A673 (cell line): ENCODE measurements around the gene ADGRL3. TPM values are rescaled to one million over a fixed set of nuclear protein-coding genes. Genes with fewer than 3 reads are reported as not detected.

Experiments used
- BruUV-seq: library from RNA; stranded (reverse); fragments of 400-500 nt; replicated peaks from 2 replicates; lab custom pipeline; 2021; lab: Mats Ljungman, UMichigan
- CTCF ChIA-PET: fragments of 300-600 bp; sonication (Branson Sonifier 250); formaldehyde crosslinking; loops from one replicate; lab custom pipeline; 2022; ENCODE audit warnings: antibody characterized with exemption; lab: Charles Lee
- POLR2A ChIA-PET: fragments of 300-600 bp; sonication (Branson Sonifier 250); formaldehyde crosslinking; loops from one replicate; lab custom pipeline; 2022; ENCODE audit warnings: antibody characterized with exemption; ENCODE audit not compliant: low non-redundant PET; lab: Charles Lee
- DNase-seq: peaks from one replicate; pipeline ENCODE4 v3.0.0-alpha.2; 2015; ENCODE audit warnings: low spot score
- H3K27ac ChIP-seq: fragments of 200-600 bp; sonication (generic); 2 replicates; pipeline ENCODE4 v1.5.1; 2016; ENCODE audit warnings: mixed run types, low read depth, mild to moderate bottlenecking, mixed read lengths, antibody characterized with exemption, low read length; ENCODE audit not compliant: poor library complexity, severe bottlenecking
- H3K27me3 ChIP-seq: fragments of 200-600 bp; sonication (generic); replicated peaks from 2 replicates; pipeline ENCODE4 v1.6.1; 2017; ENCODE audit warnings: mixed run types, low read depth, mild to moderate bottlenecking, mixed read lengths, antibody characterized with exemption, low read length; ENCODE audit not compliant: insufficient read depth, poor library complexity
- H3K36me3 ChIP-seq: fragments of 200-600 bp; sonication (generic); 2 replicates; pipeline ENCODE4 v1.6.1; 2016; ENCODE audit warnings: mixed run types, mild to moderate bottlenecking, mixed read lengths, antibody characterized with exemption, low read length; ENCODE audit not compliant: insufficient read depth, poor library complexity, severe bottlenecking
- H3K4me1 ChIP-seq: fragments of 200-600 bp; sonication (generic); 2 replicates; pipeline ENCODE4 v1.6.1; 2017; ENCODE audit warnings: mixed run types, mild to moderate bottlenecking, mixed read lengths, antibody characterized with exemption, low read length; ENCODE audit not compliant: insufficient read depth, poor library complexity, severe bottlenecking
- H3K4me3 ChIP-seq: fragments of 200-600 bp; sonication (generic); 2 replicates; pipeline ENCODE4 v1.5.1; 2016; ENCODE audit warnings: low read depth, mixed run types, mild to moderate bottlenecking, mixed read lengths, low read length; ENCODE audit not compliant: poor library complexity, severe bottlenecking
- H3K9me3 ChIP-seq: fragments of 200-600 bp; sonication (generic); 2 replicates; pipeline ENCODE4 v1.6.1; 2016; ENCODE audit warnings: mixed run types, low read depth, mild to moderate bottlenecking, mixed read lengths, antibody characterized with exemption, low read length; ENCODE audit not compliant: poor library complexity, severe bottlenecking
- EZH2 ChIP-seq: fragments of 200-600 bp; sonication (generic); IDR thresholded peaks from 2 replicates; pipeline ENCODE4 v1.6.1; 2017; ENCODE audit warnings: borderline replicate concordance, low read depth, mild to moderate bottlenecking, mixed read lengths, antibody characterized with exemption, low read length; ENCODE audit not compliant: poor library complexity, severe bottlenecking
- intact Hi-C: fragments of 100-400 bp; cut with micrococcal nuclease; formaldehyde crosslinking; loops from one replicate; pipeline ENCODE4 v1.10.0; 2022; ENCODE audit not compliant: unreplicated experiment
- total RNA-seq: library from RNA; stranded (reverse); gene quantifications from 2 replicates; pipeline ENCODE4 v1.2.3, GENCODE V29; 2021
- TF ChIP-seq, protein P1 (sequence below): fragments of 300-800, 200-600 bp; sonication (generic); conservative IDR thresholded peaks from 2 replicates; pipeline ENCODE4 v1.5.1; 2017; ENCODE audit warnings: low read depth, mild to moderate bottlenecking, antibody characterized with exemption, low read length, moderate library complexity, mixed read lengths

ADGRL3 gene
- total RNA-seq, 1 experiment from 2014 or later: not detected

DNA sequence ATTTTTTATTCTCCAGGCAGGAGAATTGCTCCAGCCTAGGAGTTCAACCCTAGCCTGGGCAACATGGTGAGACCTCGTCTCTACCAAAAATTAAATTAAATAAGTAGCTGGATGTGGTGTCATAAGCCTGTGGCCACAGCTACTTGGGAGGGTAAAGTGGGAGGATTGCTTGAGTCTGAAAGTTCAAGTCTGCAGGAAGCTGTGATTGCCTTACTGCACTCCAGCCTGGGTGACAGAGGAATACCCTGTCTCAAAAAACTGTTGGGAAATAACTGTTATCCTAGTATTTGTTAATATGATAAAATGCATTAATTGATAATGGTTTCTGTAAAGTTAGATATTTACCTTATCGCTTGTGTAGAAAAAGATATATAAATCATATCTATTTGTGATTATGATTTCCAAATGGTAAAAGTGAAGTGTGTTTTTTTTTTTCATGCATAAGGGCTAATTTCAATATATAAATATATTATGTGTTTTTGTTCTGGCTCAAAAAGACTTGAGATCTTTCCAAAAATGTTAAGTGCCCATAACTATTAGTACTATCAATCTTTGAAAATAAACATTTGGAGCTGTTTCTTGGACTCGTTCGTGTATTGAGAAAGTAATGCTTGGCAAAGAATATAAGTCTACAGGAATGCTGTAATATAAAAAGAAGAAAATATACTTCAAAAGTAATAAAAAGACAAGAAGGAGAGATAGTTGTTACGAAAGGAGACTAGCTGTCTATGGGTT is 396.6 kb downstream of the ADGRL3 start:
- Histone ChIP-seq H3K27ac (no peak overlapping the region), H3K4me1 (no peaks in the 10 kb centered on the region), H3K27me3 (no peaks in the 10 kb centered on the region), H3K4me3 (no peak overlapping the region), H3K36me3 (no peaks in the 10 kb centered on the region), H3K9me3 (no peaks in the 10 kb centered on the region)
- no peak for DNase-seq
- ChIA-PET CTCF (no interaction called here), POLR2A (no interaction called here)
- no peak for TF ChIP-seq EZH2
- TF ChIP-seq, protein P1, sequence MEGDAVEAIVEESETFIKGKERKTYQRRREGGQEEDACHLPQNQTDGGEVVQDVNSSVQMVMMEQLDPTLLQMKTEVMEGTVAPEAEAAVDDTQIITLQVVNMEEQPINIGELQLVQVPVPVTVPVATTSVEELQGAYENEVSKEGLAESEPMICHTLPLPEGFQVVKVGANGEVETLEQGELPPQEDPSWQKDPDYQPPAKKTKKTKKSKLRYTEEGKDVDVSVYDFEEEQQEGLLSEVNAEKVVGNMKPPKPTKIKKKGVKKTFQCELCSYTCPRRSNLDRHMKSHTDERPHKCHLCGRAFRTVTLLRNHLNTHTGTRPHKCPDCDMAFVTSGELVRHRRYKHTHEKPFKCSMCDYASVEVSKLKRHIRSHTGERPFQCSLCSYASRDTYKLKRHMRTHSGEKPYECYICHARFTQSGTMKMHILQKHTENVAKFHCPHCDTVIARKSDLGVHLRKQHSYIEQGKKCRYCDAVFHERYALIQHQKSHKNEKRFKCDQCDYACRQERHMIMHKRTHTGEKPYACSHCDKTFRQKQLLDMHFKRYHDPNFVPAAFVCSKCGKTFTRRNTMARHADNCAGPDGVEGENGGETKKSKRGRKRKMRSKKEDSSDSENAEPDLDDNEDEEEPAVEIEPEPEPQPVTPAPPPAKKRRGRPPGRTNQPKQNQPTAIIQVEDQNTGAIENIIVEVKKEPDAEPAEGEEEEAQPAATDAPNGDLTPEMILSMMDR: no peak
- no TSS peak for BruUV-seq
- intact Hi-C loops: no loop called here

DNA sequence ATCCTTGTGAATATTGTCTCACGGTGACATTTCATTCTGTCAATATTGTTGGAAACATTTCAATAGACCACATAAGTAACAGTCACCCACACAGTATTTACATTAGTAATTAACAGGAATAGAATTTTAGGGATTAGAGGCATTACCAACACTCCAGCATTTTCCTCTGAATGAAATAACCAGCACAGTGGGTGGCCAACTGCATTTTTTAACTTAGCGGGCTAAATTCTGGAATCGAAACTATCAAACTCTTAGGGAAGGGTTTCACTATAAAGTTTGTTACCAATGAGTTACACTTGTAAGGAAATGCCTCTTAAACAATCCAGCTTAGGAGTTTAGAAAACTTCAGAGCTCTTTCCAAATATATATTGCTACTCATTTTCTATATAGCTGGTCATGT is 403.0 kb downstream of the ADGRL3 start:
- intact Hi-C loops: no loop called here
- no peaks in the 10 kb centered on the region for H3K9me3 ChIP-seq
- H3K4me1 ChIP-seq: no peaks in the 10 kb centered on the region
- no peak overlapping the region for H3K27ac ChIP-seq
- H3K36me3 ChIP-seq: no peaks in the 10 kb centered on the region
- DNase-seq: no peak
- POLR2A ChIA-PET: no interaction called here
- TF ChIP-seq, protein P1: no peak
- TF ChIP-seq EZH2: no peak
- BruUV-seq: no TSS peak
- no peaks in the 10 kb centered on the region for H3K27me3 ChIP-seq
- CTCF ChIA-PET: no interaction called here
- H3K4me3 ChIP-seq: no peak overlapping the region

DNA sequence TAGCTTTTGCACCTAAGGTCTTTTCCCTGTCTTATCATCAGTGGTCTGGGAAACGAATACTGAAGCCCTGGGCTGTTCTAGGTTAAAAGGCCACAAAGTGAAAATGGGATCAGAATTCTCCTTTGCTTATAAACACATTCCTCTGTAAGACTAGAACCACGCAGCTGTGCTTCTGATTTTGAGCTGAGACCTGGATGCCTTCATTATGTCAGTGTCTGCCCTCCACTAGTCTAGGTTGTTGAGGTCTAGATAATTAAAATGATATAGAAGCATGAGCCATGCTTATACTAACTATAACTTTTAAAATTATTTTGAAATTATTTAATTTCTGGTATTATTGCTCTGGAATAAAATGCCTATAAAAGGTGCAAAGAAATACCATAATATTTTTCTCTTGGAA is 403.9 kb downstream of the ADGRL3 start:
- H3K4me1 ChIP-seq: no peaks in the 10 kb centered on the region
- H3K27ac ChIP-seq: no peak overlapping the region
- no peak for DNase-seq
- no TSS peak for BruUV-seq
- POLR2A ChIA-PET: no interaction called here
- CTCF ChIA-PET: no interaction called here
- H3K27me3 ChIP-seq: no peaks in the 10 kb centered on the region
- no peaks in the 10 kb centered on the region for H3K9me3 ChIP-seq
- intact Hi-C loops: no loop called here
- H3K36me3 ChIP-seq: no peaks in the 10 kb centered on the region
- no peak overlapping the region for H3K4me3 ChIP-seq
- TF ChIP-seq, protein P1: no peak
- no peak for TF ChIP-seq EZH2
